Measurements from ENCODE around the gene CEACAM5. TPM values are rescaled to one million over a fixed set of nuclear protein-coding genes. Genes with fewer than 3 reads are reported as not detected.
"Not testable (repeated sequence)": the region's sequence is repeated elsewhere in the genome, so short reads cannot be mapped to it uniquely, and the experiment has no call there.

Gene CEACAM5
- total and polyA plus RNA-seq, 12 donors: 0.03 TPM; not detected in 11

- 7 to 8% methylated on average over 4 of the region's 4 CpGs for WGBS, 2 donors
- DNase-seq (peak; percentile 12 to 20), ATAC-seq (peak in 6 of 8 donors; percentile 42 to 76 (median 58))
- intact Hi-C loops (cut with DNase I): loop anchor here in 1 of 10 donors (10.0 kb wide), 1 partner anchor 109 kb away; no protein-coding TSS in a partner anchor
- Histone ChIP-seq H3K27ac (no peak overlapping the region), H3K4me3 (no peak overlapping the region), H3K27me3 (peaks cover 0 to 57% (median 11%) of the 10 kb centered on the region in 7 donors), H3K9me3 (no peaks in the 10 kb centered on the region), H3K4me1 (peaks cover 0 to 11% (median 0%) of the 10 kb centered on the region in 9 donors), H3K36me3 (no peaks in the 10 kb centered on the region)
- TF ChIP-seq CTCF (IDR thresholded peaks at IDR 0.05): peak; percentile 23 to 76 (median 61)
Measured at GRCh38 chr19:41753936-41754529, 45.6 kb downstream of the CEACAM5 start.

GRCh38 chr19:41755328-41755913 lies 47.0 kb downstream of the CEACAM5 start, which contains the start of gene CEACAM6:
CEACAM6 (plus strand) TSS chr19:41755530; CDS start chr19:41755639, 109 bp downstream.
- no peak for TF ChIP-seq CTCF (IDR thresholded peaks at IDR 0.05)
- no peaks in the 10 kb centered on the region for H3K9me3 ChIP-seq
- H3K27me3 ChIP-seq: peaks cover 0 to 64% (median 11%) of the 10 kb centered on the region in 7 donors
- H3K27ac ChIP-seq: no peak within 1 kb of the TSS
- intact Hi-C loops (cut with DNase I): loop anchor here in 1 of 10 donors (10.0 kb wide), 1 partner anchor 111 kb away; no protein-coding TSS in a partner anchor
- H3K36me3 ChIP-seq: no peaks in the 10 kb centered on the region
- no peak for DNase-seq
- ATAC-seq: no peak
- peaks cover 0 to 11% (median 0%) of the 10 kb centered on the region in 9 donors for H3K4me1 ChIP-seq
- WGBS, 2 donors: 42 to 45% methylated on average over 3 of the region's 3 CpGs
- H3K4me3 ChIP-seq: no peak within 1 kb of the TSS

GRCh38 chr19:41758846-41759245 lies 50.4 kb downstream of the CEACAM5 start:
- no peak for ATAC-seq
- H3K27me3 ChIP-seq: peaks cover 0 to 61% (median 27%) of the 10 kb centered on the region in 7 donors
- TF ChIP-seq CTCF (IDR thresholded peaks at IDR 0.05): no peak
- no peak overlapping the region for H3K4me3 ChIP-seq
- no peaks in the 10 kb centered on the region for H3K36me3 ChIP-seq
- H3K9me3 ChIP-seq: no peaks in the 10 kb centered on the region
- peaks cover 0 to 3% (median 0%) of the 10 kb centered on the region in 9 donors for H3K4me1 ChIP-seq
- DNase-seq: no peak
- intact Hi-C loops (cut with DNase I): loop anchor here in 1 of 10 donors (10.0 kb wide), 1 partner anchor 114 kb away; no protein-coding TSS in a partner anchor
- no peak overlapping the region for H3K27ac ChIP-seq
- 74% methylated on average over 9 of the region's 9 CpGs for WGBS, 2 donors

GRCh38 chr19:41767115-41767514 lies 58.7 kb downstream of the CEACAM5 start:
- Histone ChIP-seq H3K27ac (no peak overlapping the region), H3K4me1 (no peaks in the 10 kb centered on the region), H3K9me3 (no peaks in the 10 kb centered on the region), H3K4me3 (no peak overlapping the region), H3K36me3 (no peaks in the 10 kb centered on the region), H3K27me3 (peaks cover 0 to 53% (median 21%) of the 10 kb centered on the region in 7 donors)
- DNase-seq (no peak), ATAC-seq (no peak)
- intact Hi-C loops (cut with DNase I): no loop called here
- 87 to 88% methylated on average over 2 of the region's 2 CpGs for WGBS, 2 donors
- no peak for TF ChIP-seq CTCF (IDR thresholded peaks at IDR 0.05)

- WGBS, 2 donors: 59 to 72% methylated on average over 4 to 5 of the region's 5 CpGs
- H3K27ac ChIP-seq; ATAC-seq; H3K4me3 ChIP-seq; intact Hi-C loops (cut with DNase I); DNase-seq; H3K9me3 ChIP-seq; H3K36me3 ChIP-seq; H3K4me1 ChIP-seq: not testable (repeated sequence)
- H3K27me3 ChIP-seq: peaks cover 0 to 51% (median 19%) of the 10 kb centered on the region in 7 donors
Measured at GRCh38 chr19:41768105-41768504, 59.7 kb downstream of the CEACAM5 start.
